ENCODE results near the gene CASP6.

DNA sequence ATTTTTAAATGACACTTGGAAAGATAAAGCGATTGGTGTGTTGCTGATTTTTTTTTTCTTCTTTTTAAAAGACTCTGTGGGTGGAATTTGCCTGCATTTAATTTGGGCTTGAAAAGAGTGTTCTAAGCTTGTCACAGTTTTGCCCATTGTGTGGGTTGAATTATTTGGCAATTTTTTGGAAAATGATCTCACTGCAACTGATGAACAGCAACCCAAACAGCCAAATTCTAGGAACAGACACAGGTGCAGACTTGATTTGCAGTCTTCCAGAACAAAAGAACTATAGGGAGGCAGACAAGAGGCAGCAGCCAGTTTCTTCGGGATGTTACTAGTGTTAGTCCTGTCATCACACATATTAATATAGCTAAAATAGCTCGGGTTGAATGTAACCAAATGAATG, 40.5 kb downstream of the CASP6 start:
- TF ChIP-seq, protein P1, sequence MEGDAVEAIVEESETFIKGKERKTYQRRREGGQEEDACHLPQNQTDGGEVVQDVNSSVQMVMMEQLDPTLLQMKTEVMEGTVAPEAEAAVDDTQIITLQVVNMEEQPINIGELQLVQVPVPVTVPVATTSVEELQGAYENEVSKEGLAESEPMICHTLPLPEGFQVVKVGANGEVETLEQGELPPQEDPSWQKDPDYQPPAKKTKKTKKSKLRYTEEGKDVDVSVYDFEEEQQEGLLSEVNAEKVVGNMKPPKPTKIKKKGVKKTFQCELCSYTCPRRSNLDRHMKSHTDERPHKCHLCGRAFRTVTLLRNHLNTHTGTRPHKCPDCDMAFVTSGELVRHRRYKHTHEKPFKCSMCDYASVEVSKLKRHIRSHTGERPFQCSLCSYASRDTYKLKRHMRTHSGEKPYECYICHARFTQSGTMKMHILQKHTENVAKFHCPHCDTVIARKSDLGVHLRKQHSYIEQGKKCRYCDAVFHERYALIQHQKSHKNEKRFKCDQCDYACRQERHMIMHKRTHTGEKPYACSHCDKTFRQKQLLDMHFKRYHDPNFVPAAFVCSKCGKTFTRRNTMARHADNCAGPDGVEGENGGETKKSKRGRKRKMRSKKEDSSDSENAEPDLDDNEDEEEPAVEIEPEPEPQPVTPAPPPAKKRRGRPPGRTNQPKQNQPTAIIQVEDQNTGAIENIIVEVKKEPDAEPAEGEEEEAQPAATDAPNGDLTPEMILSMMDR (IDR thresholded peaks at IDR 0.05; ENCODE audit: low read length), result no peak
- TF ChIP-seq EZH2 (optimal IDR thresholded peaks at IDR 0.05; ENCODE audit: low read depth, low read length), result no peak
- TF ChIP-seq EZH2phosphoT487 (IDR thresholded peaks at IDR 0.05; ENCODE audit: low read length), result no peak
